GM23338 (cell line): Measurements from ENCODE around the gene FAF1.
A peak's percentile ranks its signal among the peaks of the same experiment; 100 is the strongest.

ENCODE experiments used
- CTCF ChIP-seq, 2 experiments: fragments of 200-600 bp in 1 of 2; sonication (generic) in 1 of 2; conservative IDR thresholded peaks; 2 replicates each; pipeline versions ENCODE4 v1.5.1 to v1.6.1; 2016 to 2017; ENCODE audit warnings: antibody characterized with exemption in 2 of 2, low read depth in 2 of 2, mild to moderate bottlenecking in 2 of 2, moderate library complexity in 1 of 2
- ETS1 ChIP-seq: IDR thresholded peaks from 2 replicates; pipeline ENCODE4 v1.6.1; 2016; ENCODE audit warnings: antibody characterized with exemption
- EZH2 ChIP-seq: fragments of 200-600 bp; sonication (generic); IDR thresholded peaks from one replicate; pipeline ENCODE4 v1.8.0; 2017; ENCODE audit warnings: antibody characterized with exemption, mild to moderate bottlenecking, low read depth; ENCODE audit not compliant: unreplicated experiment
- POLR2AphosphoS5 ChIP-seq: IDR thresholded peaks from 2 replicates; pipeline ENCODE4 v1.6.1; 2016; ENCODE audit warnings: antibody characterized with exemption, low read depth

GRCh38 chr1:50422946-50423669, 537.0 kb downstream of the FAF1 start, which contains the start of gene DMRTA2:
- TF ChIP-seq CTCF (conservative IDR thresholded peaks at IDR 0.05; ENCODE audit: low read depth in 2 of 2) (no peak), POLR2AphosphoS5 (no peak), EZH2 (peak; percentile 83), ETS1 (no peak)
